LNCaP clone FGC (cell line): Measurements from ENCODE around the gene TRIM61.
"Not testable (repeated sequence)": the region's sequence is repeated elsewhere in the genome, so short reads cannot be mapped to it uniquely, and the experiment has no call there.

Source experiments
- DNase-seq: peaks from one replicate; pipeline ENCODE4 v3.0.0-alpha.2; 2011; ENCODE audit warnings: low read depth
- H3K4me3 ChIP-seq: 2 replicates; pipeline ENCODE4 v1.5.1; 2011; ENCODE audit warnings: mild to moderate bottlenecking, low read depth, low read length, control low read depth
- TF ChIP-seq, protein P1 (sequence below): IDR thresholded peaks from 2 replicates; pipeline ENCODE4 v1.5.1; 2012; ENCODE audit warnings: mild to moderate bottlenecking; ENCODE audit not compliant: control insufficient read depth, insufficient read depth; ENCODE audit errors: extremely low read depth

The TRIM61 gene

DNA sequence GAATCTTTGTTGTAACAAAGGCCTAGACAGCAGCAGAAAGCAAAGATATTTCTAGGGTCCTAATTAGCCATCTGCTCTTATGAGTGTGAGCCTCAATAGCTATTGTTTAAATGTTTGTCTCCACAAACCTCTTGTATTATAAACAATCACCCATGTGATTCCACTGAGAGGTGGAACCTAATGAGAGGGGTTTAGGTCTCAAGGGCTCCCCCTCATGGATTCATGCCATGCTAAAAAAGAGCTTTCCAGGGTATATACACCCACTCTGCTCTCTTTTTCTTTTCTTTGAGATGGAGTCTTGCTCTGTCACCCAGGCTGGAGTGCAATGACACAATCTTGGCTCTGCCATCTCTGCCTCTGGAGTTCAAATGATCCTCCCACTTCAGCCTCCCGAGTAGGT, 42.1 kb downstream of the TRIM61 start:
- TF ChIP-seq, protein P1, sequence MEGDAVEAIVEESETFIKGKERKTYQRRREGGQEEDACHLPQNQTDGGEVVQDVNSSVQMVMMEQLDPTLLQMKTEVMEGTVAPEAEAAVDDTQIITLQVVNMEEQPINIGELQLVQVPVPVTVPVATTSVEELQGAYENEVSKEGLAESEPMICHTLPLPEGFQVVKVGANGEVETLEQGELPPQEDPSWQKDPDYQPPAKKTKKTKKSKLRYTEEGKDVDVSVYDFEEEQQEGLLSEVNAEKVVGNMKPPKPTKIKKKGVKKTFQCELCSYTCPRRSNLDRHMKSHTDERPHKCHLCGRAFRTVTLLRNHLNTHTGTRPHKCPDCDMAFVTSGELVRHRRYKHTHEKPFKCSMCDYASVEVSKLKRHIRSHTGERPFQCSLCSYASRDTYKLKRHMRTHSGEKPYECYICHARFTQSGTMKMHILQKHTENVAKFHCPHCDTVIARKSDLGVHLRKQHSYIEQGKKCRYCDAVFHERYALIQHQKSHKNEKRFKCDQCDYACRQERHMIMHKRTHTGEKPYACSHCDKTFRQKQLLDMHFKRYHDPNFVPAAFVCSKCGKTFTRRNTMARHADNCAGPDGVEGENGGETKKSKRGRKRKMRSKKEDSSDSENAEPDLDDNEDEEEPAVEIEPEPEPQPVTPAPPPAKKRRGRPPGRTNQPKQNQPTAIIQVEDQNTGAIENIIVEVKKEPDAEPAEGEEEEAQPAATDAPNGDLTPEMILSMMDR: 0 out of 2 replicates have a peak, but pooled peaks have one; percentile 5

DNA sequence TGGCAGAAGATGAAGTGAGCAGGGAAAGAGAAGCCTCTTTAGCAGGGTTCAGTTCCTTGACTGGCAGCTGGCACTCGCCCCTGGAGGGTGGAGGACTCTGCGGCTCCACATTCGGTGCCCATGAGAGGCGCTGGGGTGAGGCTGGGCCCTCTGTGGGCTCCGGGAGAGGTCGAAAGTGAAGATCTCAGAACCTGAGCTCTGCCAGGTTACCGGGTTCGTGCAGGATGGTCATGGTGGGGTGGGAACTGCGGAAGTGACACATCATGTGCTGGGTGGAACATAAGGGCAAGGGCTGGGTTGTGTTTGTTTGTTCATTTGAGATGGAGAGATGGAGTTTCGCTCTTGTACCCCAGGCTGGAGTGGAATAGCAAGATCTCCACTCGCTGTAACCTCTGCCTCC, 44.2 kb downstream of the TRIM61 start:
- no peak overlapping the region for H3K4me3 ChIP-seq
- no peak for DNase-seq
- TF ChIP-seq, protein P1: no peak

More for the DNA sequence above, 42.1 kb downstream of the TRIM61 start:
- no peak overlapping the region for H3K4me3 ChIP-seq
- no peak for DNase-seq

DNA sequence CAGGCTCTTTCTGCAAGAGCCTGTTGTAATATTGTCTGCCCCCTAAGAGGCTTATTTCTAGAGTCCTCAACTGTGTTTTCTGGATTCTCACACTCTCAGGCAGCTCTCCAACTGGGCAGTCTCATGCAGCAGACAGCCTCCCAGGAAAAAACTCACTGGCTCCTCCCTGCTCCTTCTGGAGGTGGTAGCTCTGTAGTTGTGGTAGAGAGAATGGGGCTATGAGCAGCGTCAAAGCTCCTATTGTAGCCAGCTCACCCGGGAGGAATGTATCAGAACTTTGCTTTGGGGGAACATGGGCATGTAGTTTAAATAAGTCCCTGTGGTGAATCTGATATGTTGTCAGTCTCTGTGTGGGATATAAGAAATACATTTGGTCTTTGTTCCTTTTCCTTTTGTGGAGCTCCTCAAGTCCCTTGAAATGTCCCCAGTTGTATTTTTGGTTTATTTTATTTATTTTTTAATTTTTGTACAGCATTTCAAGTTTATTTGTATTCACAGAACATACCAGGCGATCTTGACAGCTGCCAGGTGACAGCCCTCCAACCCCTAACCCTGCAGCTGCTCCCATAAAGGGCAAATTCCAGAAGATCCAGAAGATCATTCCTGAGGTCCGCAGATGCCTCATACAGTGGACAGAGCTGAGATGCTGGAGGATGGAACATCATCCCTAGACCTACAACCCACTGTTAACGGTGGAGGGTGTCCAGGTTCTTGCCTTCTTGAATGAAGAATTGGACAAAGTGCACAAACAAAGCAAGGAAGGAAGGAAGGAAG, 45.7 kb downstream of the TRIM61 start:
- DNase-seq: no peak
- TF ChIP-seq, protein P1: no peak
- no peak overlapping the region for H3K4me3 ChIP-seq

DNA sequence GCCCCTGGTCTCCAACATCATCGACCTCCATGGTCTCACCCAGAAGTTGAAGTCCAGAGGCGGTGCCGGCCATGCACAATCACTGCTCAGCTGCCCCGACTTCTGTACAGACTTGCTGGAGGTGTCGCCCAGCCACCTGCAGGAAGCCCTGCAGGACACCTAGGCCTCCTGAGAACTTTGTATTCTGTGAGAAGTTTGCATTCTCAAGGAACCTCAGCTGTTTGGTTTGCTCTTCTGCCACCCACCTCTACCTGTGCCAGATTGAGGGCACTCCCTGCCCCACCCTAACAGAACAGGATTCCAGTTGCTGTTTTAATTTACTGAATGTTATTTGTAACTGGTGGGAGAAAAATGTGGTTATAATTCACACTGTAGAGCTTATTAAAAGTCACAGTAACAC, 46.8 kb downstream of the TRIM61 start:
- no peak overlapping the region for H3K4me3 ChIP-seq
- DNase-seq: no peak
- TF ChIP-seq, protein P1: no peak

DNA sequence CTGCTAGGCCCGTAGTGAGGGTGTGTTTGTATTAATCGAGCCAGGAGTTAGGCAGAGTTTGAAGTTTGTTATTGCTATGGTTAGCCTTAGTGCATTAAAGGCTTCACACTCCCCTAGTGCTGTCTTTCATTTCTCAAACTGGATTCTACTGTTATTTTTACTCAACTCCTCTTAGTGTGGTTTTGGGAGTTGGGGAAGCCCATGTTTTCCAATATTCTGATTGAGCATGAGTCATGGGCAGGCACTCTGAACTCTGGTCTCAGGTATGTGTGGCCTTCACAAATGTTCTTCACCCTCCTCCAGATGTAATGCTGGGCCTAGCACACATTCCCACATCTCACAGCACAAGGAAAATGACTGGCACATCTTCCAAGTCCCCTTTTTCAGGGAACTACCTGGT, 50.4 kb downstream of the TRIM61 start:
- H3K4me3 ChIP-seq, DNase-seq: not testable (repeated sequence)

DNA sequence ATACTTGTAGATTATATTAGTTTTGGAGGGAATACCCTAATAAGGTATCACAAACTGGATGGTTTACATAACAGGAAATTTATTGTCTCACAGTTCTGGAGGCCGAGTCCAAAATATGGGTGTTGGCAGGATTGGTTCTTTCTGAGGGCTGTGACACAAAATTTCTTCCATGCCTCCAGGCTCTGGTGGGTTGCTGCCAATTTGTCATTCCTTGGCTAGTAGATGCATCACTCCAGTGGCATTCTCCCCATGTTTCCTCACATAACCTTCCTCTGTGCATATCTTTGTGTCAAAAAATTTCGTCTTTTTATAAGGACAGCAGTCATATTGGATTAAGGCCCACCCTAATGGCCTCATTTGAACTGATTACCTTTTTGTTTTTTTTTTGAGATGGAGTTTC, 51.2 kb downstream of the TRIM61 start:
- H3K4me3 ChIP-seq: no peak overlapping the region
- TF ChIP-seq, protein P1: no peak
- no peak for DNase-seq

DNA sequence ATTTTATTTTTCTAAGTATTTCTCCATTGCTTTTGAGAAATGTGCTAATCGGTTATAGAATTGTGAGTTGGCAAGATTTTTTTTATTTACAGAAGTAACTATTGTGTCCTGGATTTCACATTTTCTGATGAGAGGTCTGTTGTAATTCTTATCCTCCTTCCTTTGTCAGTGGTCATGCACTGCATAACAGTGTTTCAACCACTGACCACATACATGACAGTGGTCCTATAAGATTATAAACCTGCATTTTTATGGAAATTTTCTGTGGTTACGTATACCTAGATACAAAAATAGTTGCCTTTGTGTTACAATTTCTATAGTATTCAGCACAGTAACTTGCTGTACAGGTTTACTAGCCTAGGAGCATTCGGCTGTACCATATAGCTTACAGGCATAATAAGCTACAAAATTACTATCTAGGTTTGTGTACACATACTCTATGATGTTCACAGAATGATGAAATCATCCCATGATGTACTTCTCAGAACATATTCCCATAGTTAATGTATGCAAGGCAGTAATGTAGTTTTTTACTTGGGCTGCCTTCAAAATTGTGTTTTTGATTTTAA, 52.7 kb downstream of the TRIM61 start:
- TF ChIP-seq, protein P1: no peak
- DNase-seq: no peak
- no peak overlapping the region for H3K4me3 ChIP-seq
